ENCODE measurements around the gene CRY1.
"Not testable (repeated sequence)": the region's sequence is repeated elsewhere in the genome, so short reads cannot be mapped to it uniquely, and the experiment has no call there.

Gene CRY1

DNA sequence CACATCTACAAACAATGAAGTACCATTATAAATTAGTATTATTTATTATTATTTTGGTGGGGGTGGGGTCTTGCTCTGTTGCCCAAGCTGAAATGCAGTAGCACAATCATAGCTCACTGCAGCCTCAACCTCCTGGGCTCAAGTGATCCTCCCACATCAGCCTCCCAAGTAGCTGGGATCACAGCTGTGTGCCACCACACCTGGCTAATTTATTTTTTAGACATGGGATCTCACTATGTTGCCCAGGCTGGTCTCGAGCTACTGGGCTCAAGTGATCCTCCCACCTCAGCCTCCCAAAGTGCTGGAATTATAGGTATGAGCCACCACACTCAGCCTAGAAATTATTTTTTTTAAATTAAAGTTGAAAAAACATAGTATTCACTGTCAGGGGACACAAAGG, 15.0 kb upstream of the CRY1 start:
- not testable (repeated sequence) for DNase-seq (ENCODE audit: low read depth)

DNA sequence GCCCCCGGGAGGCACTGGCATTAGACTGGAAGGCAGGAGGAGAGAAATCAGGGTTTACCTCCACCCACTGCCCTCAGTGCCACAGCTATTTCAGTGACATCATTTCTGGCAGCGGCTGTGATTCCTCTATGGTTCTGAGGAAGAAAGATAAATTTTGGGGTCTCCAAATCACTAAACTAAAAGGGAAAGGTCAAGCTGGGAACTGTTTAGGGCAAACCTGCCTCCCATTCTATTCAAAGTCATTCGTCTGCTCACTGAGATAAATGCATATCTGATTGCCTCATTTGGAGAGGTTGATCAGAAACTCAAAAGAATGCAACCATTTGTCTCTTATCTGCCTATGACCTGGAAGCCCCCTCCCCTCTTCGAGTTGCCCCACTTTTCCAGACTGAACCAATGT, 14.0 kb upstream of the CRY1 start:
- no peak for DNase-seq (ENCODE audit: low read depth)

DNA sequence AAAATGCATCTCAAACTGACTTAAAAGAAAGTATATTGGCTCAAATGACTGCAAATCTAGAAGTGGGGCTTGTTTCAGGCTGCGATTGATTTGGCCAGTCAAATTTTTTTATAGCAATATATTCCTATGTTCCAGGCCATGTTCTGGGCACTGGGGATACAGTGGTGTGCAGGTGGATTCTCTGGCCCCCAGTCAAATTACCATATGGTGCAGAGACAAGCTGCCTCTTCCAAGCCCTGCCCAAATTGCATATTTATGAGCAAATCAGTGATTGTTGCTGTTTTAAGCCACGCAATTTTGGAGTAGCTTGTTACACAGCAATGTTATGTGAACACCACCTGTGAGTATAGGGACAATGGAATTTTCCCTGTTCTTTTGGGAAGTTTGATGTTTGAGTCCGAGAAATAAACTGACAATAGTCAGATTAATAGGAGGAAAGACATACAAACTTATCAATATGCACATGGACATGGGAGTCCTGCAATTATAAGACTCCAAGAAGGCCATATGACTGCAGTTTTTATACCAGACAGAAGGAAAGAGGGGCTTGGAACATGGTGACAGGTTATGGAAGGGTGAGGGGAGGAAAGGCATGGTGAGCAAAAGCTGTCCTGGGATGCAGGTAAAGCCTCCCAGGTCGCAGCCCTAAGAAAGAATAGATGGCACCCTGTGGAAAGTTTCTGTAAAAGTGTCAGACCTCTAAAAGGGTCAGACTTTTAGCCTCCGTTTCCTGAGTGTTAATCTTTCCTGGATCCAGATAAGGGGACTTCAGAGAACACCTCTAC, 13.1 kb upstream of the CRY1 start:
- no peak for DNase-seq (ENCODE audit: low read depth)

DNA sequence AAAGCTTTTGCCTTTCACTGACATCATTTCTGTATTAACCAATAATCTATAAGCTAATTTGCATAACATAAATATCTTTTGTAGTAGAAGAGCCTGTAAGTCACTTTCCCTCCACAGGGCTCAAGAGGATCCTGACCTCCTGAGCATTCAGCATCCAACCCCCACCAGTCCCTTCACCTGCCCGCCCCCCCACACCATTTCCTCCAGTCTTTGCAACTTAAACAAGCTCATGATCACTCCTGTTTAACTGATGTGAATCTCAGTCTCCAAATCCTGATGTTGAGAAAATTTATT, 12.0 kb upstream of the CRY1 start:
- no peak for DNase-seq (ENCODE audit: low read depth)

DNA sequence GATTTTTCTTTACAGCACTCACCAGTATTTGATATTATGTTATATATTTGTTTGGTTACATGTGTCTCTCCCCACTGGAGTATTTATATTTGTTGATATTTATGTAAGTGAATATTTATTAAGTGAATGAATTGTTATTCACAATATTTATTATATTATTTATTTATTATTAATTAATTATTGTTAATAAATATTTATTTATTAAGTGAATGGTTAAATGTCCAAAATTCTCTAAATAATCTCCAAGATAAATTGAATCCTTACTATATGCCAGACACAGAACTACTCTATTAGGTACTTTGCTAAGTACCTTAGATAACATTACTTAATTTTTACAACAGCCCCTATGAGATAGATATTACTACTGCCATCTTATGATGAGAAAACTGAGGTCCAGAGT, 10.2 kb upstream of the CRY1 start:
- DNase-seq (ENCODE audit: low read depth) = no peak

DNA sequence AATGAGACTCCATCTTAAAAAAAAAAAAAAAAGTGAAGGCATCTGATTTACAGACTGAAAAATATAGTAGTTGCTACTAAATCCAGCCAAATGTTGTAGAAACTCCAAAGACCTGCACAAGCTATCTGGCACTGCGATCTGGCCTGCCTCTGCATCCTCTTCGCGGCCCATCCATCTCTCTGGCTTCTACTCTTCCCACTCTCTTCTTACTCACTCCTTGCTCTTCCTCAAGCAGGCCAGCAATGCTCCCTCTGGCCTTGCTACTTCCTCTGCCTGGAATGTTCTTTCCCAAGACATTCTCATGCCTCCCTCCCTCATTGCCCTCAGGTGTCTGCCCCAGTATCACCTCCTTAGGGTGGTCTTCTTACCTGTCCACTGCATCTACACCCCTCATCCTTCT, 9.7 kb upstream of the CRY1 start:
- DNase-seq (ENCODE audit: low read depth) = no peak

DNA sequence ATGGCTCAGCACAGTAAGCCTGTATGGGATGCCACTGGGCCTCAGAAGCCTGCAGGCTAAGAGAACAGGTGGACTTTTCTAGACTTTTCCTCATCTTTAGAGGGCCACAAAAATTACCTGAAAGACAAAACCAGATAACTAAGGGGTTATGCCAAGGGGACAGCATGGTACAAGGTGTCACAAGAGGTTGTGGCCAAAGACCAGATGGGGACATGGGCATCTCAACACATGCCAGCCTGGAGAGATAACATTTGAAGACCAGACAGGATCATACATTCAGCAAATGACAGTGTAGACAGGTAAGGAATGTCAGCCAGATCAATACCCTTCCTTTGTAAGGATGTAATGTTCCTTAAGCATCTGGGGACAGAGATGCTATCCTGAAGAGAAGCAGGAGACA, 8.9 kb upstream of the CRY1 start:
- DNase-seq (ENCODE audit: low read depth) = no peak

DNA sequence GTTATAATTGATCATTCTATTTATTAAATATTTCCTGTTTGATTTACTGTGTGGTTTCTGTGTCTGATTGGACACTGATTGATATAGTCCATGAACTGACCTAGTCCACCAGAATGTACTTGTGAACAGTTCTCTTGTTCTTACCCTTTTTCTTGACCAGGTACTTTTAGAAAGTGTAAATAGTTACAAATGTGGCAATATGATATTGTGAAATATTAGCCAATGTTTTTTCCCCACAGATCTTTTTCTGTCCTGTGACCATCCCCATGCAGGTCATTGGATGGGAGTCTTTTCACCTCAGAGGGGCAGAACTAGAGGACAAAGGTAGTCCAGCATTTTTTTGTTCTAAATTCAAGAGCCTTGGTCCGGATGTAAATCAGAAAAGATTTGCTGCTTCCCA, 8.3 kb upstream of the CRY1 start:
- no peak for DNase-seq (ENCODE audit: low read depth)

DNA sequence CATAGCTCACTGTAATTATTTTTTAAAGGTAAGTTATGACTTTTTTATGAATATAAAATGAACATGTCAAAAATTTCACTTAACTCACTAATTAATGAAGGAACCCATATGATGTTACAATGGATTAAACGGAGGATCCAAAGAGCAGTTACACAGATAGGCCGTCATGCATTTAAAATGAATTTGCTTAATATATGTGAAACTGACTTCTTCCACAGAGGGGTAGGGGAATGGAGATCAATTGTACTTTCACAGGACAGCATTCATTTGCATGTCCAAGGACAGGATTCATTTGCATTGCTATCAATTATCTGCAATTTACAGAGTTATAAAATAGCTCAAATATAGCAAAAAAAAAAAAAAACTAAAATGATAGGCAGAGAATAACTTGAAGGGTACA, 6.6 kb upstream of the CRY1 start:
- no peak for DNase-seq (ENCODE audit: low read depth)

DNA sequence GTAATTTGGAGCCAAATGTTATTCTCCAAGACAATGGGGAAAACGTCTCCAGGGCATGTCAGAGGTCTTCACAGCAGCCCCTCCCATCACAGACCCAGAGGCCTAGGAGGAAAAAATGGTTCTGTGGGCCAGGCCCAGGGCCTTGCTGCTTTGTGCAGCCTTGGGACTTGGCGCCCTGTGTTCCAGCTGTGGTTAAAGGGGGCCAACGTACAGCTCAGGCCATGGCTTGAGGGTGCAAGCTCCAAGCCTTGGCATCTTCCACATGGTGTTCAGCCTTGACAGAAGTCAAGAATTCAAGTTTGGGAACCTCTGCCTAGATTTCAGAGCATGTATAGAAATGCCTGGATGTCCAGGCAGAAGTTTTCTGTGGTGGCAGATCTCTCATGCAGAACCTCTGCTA, 3.2 kb upstream of the CRY1 start:
- DNase-seq (ENCODE audit: low read depth) = no peak

DNA sequence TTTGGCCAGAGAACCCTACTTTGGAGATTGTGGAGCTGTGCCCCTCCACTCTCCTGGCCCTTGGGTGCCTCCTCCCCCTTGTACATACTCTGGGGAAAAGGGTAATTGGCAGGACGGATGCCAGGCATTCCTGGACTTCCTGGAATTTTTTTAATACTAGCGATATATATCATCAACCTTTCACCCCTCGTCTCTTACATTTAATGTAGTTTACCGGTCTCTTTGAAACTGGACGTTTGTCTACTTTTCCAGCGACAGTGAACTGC, 767 bp upstream of the CRY1 start:
- DNase-seq (ENCODE audit: low read depth) = no peak

DNA sequence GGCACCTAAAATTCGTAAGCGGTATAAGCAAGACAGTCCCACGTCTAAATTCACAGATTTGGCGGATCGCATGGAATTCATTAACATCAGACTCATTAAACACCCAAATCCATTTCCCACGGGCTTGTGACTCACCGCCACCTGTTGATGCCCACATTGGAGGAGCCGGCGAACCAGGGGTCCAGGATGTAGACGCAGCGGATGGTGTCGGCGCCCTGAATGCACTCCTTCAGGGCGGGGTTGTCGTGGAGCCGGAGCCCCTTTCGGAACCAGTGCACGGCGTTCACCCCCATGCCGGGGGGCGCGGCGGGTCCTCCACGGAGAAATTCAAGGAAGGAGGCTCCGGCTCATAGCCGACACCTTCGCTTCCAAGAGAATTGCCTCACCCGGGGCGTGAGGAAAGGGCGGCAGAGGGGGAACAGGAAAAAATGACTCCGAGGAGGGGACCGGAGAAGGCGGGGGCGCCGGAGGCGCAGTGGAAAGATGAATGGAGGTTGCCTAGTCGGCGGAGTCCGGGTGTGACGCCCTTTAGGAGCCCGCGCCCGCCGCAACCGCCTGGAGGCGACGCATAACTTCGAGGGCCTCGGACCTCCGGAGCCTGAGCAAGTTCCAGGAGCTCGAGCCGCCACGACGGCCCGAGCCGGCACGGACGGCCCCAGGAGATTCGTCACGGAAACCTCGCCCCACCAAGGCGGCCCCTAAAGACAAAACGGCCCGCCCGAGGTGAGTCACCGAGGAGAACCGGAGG, 506 bp downstream of the CRY1 start:
- peak; percentile 63 for DNase-seq (ENCODE audit: low read depth)

DNA sequence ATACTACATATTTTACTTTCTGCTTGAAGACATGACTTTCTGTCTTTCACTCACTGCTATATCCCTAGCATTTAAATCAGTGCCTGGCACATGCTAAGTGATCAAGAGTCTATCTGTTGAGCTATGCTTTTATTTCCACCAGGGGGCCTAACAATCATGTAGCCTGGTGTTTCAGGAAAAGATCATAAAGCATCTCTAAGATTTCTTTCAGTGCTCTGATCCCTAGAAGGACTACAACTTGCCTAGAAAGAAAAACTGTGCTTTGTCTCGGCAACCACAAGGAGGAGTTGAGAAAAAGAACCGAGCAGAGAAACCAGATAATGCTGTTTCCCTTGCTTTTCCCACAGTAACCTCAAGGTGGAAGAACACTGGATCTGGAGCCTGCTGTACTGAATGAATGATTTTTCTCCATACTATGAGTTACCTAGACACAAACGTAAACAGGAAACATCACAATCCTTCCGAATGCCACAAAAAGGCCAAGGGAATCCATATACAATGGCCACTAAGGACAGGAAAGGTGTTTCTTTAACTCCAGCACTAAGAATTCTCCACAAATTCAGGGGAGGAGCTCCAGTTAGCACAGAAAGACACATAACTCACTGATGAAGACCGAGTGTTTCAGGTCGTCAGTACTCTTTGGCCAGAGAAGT, 1.2 kb downstream of the CRY1 start:
- no peak for DNase-seq (ENCODE audit: low read depth)

DNA sequence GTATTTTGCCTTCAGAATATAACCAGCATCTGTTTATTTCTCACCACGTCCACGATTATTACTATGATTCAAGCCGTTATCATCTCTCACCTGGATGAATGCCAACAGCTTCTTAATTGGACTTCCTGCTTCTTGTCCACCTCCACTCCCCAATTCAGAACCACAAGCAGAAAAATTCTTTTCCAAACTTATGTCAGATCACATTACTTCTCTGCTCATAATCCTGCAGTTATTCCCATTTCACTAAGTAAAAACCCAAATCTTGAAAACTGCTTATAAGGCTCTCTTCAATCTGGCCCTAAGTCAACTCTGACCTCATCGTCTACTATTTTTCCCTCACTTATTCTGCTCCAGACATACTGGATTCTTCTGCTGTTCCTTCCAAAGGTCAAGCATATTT, 2.0 kb downstream of the CRY1 start:
- no peak for DNase-seq (ENCODE audit: low read depth)

DNA sequence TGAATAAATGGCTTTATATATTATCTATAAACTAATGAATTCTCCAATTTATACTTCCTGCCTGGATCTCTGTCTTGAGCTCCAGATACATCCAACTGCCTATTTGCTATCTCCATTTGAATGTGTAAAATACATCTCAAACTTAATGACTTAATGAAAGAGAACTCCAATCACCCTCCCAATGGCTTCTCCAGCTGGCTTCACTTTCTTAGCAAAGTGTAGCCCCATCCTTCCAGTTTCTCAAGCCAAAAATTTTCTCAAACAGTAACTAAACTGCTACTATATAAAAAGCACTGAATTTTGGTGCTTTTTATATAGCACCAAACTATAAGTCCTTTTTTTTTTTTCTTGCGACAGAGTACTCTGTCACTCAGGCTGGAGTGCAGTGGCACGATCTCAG, 2.6 kb downstream of the CRY1 start:
- no peak for DNase-seq (ENCODE audit: low read depth)

DNA sequence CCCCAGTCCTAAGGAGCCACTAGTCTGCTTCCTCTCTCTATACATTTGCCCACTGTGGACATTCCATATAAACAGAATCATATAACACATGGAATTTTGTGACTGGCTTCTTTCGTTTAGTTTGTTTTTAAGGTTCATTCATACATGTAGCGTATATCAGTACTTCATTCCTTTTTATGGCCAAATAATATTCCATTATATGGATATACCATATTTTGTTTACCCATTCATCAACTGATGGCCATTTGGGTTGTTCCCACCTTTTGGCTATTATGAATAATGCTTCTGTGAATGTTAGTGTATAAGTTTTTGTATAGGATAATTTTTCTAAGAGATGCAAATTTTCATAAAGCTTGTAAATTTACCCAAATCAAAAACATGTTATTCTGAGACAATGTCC, 4.4 kb downstream of the CRY1 start:
- no peak for DNase-seq (ENCODE audit: low read depth)

DNA sequence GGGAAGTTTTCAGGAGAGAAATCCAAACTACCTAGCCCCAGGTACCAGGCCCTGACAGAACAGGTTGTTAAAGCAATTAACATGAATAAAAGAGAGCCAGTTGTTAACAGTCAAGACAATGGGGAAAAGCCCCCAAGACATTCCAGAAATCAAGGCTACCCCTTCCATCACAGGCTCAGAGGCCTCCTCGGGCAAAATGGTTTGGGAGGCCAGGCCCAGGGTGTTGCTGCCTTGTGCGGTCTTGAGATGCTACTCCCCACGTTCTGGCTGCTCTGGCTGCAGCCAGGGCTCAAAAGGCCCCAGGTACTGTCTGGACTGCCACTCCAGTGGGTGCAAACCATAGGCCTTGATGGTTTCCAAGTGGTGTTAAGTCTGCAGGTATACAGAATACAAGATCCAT, 7.0 kb downstream of the CRY1 start:
- DNase-seq (ENCODE audit: low read depth) = no peak

DNA sequence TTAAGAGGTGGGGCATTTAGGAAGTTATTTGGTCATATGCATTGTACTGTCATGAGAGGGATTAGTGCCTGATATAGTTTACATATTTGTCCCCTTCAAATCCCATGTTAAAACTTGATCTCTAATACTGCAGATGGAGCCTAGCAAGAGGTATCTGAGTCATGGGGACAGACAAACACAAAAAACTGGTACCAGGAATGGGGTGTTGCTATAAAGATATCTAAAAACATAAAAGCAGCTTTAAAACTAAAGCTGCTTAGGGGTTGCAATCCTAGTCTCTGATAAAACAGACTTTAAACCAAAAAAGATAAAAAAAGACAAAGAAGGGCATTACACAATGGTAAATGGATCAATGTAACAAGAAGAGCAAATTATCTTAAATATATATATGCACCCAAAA, 11.6 kb downstream of the CRY1 start:
- DNase-seq (ENCODE audit: low read depth) = no peak

DNA sequence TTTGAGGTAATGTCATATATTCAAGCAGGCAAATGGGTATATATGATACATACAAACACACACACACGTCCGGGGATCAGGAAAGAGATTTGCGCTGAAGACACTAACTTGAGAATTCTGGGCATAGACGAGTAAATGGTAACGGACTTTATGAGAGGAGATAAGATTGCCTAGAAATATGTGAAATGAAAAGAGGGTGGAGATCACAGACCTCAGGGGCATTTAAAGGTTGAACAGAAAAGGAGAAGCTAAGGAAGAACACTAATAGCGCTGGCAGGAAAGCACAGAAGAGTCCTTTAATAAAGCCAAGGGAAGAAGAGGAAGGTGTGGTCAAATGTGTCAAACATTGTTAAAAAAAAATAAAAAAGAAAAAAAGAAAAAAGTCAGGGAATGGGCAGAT, 13.1 kb downstream of the CRY1 start:
- DNase-seq (ENCODE audit: low read depth) = no peak

DNA sequence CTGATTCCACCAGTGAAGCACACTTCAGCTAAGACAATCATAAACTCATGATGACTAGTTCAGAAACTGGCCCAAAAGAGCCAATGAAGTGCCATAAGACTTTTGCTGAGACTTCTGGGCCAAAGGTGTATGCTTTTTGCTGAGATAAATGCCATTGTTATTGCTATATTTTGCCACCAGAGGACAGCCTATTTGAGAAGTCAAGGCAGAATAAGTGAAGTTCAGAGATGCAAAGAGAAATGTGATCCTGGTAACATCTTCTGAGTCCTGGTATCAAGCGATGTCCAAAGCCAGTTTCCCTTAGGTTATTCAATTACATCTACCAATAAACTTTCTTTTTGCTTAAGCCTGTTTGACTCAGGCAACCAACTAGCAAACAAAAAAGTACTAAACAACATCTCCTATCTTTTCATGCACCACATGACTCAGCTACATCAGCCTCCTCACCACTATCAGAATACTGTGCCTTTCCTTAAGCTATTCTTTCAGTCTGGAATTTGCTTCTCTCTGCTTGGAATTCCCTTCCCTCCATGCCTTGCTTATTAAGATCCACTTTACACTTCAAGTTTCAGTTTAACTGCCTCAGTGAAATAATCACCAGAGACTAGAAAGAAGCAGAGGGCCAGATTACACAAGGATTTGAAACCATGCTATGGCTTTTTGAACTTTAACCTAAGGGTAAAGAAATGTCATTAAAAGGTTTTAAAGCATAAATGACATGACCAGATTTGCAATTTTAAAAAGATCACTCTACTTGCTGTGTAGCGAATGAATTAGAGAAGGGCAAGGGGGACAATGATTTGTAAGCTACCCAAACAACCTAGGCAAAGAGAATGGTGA, 14.0 kb downstream of the CRY1 start:
- DNase-seq (ENCODE audit: low read depth) = no peak

DNA sequence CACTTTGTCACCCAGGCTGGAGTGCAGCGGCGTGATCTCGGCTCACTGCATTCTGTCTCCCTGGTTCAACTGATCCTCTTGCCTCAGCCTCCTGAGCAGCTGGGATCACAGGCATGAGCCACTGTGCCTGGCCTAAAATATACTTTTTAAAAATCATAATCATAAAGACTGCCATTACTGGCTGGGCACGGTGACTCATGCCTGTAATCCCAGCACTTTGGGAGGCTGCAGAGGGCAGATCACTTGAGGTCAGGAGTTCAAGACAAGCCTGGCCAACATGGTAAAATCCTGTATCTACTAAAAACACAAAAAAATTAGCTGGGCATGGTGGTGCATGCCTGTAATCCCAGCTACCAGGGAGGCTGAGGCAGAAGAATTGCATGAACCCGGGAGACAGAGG, 20.1 kb downstream of the CRY1 start:
- DNase-seq (ENCODE audit: low read depth) = not testable (repeated sequence)

DNA sequence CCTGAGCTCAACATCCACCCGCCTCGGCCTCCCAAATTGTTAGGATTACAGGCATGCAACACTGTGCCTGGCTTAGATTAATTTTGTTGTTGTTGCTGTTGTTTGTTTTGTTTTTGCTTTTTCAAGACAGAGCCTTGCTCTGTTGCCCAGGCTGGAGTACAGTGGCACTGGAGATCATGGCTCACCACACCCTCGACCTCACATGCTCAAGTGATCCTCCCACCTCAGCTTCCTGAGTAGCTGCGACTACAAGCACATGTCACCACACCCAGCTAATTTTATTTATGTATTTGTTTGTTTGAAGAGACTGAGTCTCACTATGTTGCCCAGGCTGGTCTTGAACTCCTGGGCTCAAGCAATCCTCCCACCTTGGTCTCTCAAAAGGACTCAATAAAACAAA, 26.7 kb downstream of the CRY1 start:
- DNase-seq (ENCODE audit: low read depth) = no peak

DNA sequence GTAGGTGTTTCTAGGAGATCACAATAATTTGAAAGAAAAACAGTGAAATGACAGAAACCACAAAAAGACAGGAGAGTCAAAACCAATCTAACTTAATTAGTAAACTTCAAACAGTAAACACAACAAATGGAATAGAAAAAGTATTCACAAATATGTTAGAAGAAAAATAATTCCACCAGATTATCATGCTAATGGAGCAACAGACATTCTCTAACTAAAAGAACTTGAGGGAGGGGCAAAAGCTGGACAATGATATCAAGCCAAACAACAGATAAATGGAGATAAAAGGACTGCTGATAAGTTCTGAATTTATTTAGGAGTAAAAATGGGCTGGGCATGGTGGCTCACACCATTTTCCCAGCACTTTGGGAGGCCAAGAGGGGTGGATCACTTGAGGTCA, 28.7 kb downstream of the CRY1 start:
- no peak for DNase-seq (ENCODE audit: low read depth)
